ENCODE results near the gene DSE.

DNA sequence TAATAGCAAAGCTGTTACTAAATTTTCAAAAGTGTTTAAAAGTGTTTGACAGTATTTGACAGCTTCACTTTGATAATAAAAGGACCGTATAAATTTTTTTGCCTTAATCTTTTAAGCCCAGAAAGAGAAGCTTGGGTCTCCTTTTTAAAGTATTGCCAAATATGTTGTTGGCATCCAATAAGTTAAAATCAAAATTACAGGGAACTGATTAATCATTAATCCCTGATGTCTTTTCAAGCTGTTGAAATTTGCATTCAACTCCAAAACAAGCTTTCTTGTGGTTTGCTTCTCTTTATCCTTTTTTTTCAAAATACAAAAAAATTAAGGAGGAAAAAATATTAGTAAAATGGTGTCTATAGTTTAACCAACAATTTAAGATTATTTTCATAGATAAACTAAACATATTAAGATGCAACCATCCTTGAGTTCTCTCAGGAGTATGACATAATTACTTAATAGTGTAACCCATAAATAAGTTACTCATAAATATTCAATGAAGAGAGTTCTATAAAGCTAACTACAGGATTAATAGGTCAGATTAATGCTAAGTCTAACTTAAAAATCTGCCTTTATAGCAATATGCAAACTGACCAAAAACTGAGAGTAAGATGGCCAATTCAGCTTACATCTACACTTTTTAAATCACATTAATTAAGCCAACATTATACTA lies 63.4 kb downstream of the DSE start:
- TF ChIP-seq, protein P1, sequence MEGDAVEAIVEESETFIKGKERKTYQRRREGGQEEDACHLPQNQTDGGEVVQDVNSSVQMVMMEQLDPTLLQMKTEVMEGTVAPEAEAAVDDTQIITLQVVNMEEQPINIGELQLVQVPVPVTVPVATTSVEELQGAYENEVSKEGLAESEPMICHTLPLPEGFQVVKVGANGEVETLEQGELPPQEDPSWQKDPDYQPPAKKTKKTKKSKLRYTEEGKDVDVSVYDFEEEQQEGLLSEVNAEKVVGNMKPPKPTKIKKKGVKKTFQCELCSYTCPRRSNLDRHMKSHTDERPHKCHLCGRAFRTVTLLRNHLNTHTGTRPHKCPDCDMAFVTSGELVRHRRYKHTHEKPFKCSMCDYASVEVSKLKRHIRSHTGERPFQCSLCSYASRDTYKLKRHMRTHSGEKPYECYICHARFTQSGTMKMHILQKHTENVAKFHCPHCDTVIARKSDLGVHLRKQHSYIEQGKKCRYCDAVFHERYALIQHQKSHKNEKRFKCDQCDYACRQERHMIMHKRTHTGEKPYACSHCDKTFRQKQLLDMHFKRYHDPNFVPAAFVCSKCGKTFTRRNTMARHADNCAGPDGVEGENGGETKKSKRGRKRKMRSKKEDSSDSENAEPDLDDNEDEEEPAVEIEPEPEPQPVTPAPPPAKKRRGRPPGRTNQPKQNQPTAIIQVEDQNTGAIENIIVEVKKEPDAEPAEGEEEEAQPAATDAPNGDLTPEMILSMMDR (IDR thresholded peaks at IDR 0.05) = no peak
- no peak for TF ChIP-seq POLR2A (IDR thresholded peaks at IDR 0.05)
